NCI-H128 (cell line): ENCODE data around the gene CFAP410.
"Not testable (repeated sequence)": the region's sequence is repeated elsewhere in the genome, so short reads cannot be mapped to it uniquely, and the experiment has no call there.

Source experiments
- DNase-seq: peaks from one replicate; lab custom pipeline; 2025; ENCODE audit not compliant: unreplicated experiment; lab: John Stamatoyannopoulos, UW

The CFAP410 gene

GRCh38 chr21:44288251-44289110 lies 50.7 kb downstream of the CFAP410 start:
- DNase-seq: no peak

GRCh38 chr21:44286716-44287632 lies 52.2 kb downstream of the CFAP410 start:
- no peak for DNase-seq

DNA sequence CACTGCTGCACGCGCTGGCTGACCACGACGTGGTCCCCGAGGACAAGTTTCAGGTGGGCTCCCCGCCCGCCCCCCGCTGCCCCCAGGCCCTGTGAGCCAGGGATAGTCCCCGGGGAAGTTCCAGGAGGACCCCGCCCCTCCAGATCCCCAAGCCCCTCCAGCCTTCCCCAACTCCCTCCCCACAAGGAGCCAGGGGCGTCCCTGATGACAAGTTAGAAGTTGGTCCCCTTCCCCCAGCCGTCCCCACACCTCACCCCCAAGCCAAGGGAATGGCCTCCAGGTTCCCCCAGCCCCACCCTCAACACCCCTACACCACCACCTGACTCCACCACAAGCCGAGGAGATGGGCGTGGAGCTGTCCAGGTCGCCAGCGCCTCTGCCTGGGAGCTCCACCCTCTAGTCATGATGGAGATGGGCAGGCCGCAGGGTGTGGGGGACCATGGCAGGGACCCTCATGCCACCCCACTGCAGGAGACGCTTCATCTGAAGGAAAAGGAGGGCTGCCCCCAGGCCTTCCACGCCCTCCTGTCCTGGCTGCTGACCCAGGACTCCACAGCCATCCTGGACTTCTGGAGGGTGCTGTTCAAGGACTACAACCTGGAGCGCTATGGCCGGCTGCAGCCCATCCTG lies 53.0 kb downstream of the CFAP410 start:
- no peak for DNase-seq

- no peak for DNase-seq
Observed at GRCh38 chr21:44285138-44285992, 53.8 kb downstream of the CFAP410 start, which contains the start of gene AIRE. AIRE (plus strand) TSS chr21:44285876; CDS start chr21:44286007, 131 bp downstream.

DNA sequence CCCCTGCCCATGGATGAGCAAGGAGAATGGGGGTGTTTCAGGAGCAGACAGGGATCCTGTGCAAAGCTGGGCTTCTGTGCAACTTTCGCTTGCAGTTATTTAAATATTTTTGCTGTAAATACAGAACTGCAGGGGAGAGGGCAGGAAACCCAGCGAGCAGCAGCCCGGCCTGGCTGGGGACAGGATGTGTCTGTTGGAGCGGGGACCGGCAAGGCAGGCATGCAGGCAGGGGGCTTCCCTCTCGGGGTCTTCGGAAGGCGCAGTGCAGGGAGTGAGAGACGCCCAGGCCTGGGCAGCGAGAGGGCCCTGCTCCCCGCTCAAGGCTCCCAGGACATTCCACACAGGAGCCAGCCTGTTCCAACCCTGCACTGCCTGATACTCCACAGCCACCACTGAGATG lies 55.2 kb downstream of the CFAP410 start:
- no peak for DNase-seq

DNA sequence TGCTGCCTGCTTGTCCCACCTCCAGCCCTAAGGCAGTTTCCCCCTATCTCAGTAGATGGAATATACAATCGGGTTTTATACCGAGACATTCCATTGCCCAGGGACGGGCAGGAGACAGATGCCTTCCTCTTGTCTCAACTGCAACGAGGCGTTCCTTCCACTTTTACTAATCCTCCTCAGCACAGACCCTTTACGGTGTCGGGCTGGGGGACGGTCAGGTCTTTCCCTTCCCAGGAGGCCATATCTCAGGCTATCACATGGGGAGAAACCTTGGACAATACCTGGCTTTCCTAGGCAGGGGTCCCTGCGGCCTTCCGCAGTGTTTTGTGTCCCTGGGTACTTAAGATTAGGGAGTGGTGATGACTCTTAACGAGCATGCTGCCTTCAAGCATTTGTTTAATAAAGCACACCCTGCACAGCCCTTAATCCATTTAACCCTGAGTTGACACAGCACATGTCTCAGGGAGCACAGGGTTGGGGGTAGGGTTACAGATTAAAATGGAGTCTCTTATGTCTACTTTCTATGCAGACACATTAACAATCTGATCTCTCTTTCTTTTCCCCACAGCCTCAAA lies 55.9 kb downstream of the CFAP410 start:
- not testable (repeated sequence) for DNase-seq

DNA sequence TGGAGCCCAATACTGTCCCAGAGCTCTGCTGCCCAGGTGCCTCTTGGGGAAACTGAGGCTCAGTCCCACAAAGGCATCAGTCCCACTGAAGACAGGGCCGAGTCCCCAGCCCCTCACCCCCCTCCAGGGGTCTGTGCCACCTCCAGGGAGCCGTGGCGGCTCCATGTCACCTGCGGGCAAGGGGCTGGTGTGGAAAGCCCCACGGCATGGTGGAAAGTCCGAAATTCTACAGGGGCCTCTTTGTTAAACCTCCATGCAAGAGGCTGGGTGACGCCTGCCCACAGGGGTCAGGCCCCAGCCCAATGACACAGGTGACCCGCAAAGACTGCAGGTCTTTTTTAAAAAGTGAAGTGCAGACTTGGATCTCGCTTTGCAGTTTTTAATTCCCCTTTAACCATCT lies 56.8 kb downstream of the CFAP410 start:
- DNase-seq: no peak

GRCh38 chr21:44281801-44282200 lies 57.4 kb downstream of the CFAP410 start:
- DNase-seq: no peak

- no peak for DNase-seq
Observed at GRCh38 chr21:44279354-44280260, 59.6 kb downstream of the CFAP410 start.
